Measurements from ENCODE around the gene LRMDA.

Gene LRMDA

GRCh38 chr10:76086761-76087639, 655.6 kb downstream of the LRMDA start:
- no peak for DNase-seq (ENCODE audit: low read depth)

- no peak for DNase-seq (ENCODE audit: low read depth)
These were observed 656.6 kb downstream of the LRMDA start for GRCh38 chr10:76088008-76088407.

- DNase-seq (ENCODE audit: low read depth): no peak
These were observed 657.6 kb downstream of the LRMDA start for GRCh38 chr10:76088980-76089379.

- no peak for DNase-seq (ENCODE audit: low read depth)
These were observed 658.2 kb downstream of the LRMDA start for GRCh38 chr10:76089556-76090180.

- DNase-seq (ENCODE audit: low read depth): no peak
These were observed 660.5 kb downstream of the LRMDA start for GRCh38 chr10:76091926-76092325.

- no peak for DNase-seq (ENCODE audit: low read depth)
These were observed 675.2 kb downstream of the LRMDA start for GRCh38 chr10:76106611-76107010.

GRCh38 chr10:76108563-76109359, 677.3 kb downstream of the LRMDA start:
- no peak for DNase-seq (ENCODE audit: low read depth)

GRCh38 chr10:76111404-76111803, 680.0 kb downstream of the LRMDA start:
- DNase-seq (ENCODE audit: low read depth): no peak

- DNase-seq (ENCODE audit: low read depth): no peak
These were observed 680.8 kb downstream of the LRMDA start for GRCh38 chr10:76111986-76112825.

- no peak for DNase-seq (ENCODE audit: low read depth)
These were observed 681.4 kb downstream of the LRMDA start for GRCh38 chr10:76112826-76113150.

- no peak for DNase-seq (ENCODE audit: low read depth)
These were observed 682.5 kb downstream of the LRMDA start for GRCh38 chr10:76113952-76114351.

GRCh38 chr10:76114581-76115001, 683.2 kb downstream of the LRMDA start:
- DNase-seq (ENCODE audit: low read depth): no peak

- DNase-seq (ENCODE audit: low read depth): no peak
These were observed 683.7 kb downstream of the LRMDA start for GRCh38 chr10:76115131-76115470.

- DNase-seq (ENCODE audit: low read depth): no peak
These were observed 684.2 kb downstream of the LRMDA start for GRCh38 chr10:76115471-76116155.

- DNase-seq (ENCODE audit: low read depth): no peak
These were observed 685.1 kb downstream of the LRMDA start for GRCh38 chr10:76116523-76116922.

- DNase-seq (ENCODE audit: low read depth): no peak
These were observed 686.5 kb downstream of the LRMDA start for GRCh38 chr10:76117949-76118348.

- DNase-seq (ENCODE audit: low read depth): no peak
These were observed 687.6 kb downstream of the LRMDA start for GRCh38 chr10:76119036-76119435.

GRCh38 chr10:76119515-76119914, 688.1 kb downstream of the LRMDA start:
- no peak for DNase-seq (ENCODE audit: low read depth)

- DNase-seq (ENCODE audit: low read depth): no peak
These were observed 690.6 kb downstream of the LRMDA start for GRCh38 chr10:76122056-76122455.

- no peak for DNase-seq (ENCODE audit: low read depth)
These were observed 692.9 kb downstream of the LRMDA start for GRCh38 chr10:76124280-76124679.

GRCh38 chr10:76125900-76126299, 694.5 kb downstream of the LRMDA start:
- DNase-seq (ENCODE audit: low read depth): no peak

All from activated T-cell treated with anti-CD3 and anti-CD28 coated beads for 24 hours (primary cell).